ENCODE measurements around the gene MTMR3.

MTMR3 gene

GRCh38 chr22:30045901-30046715 is 163.1 kb downstream of the MTMR3 start:
- Histone ChIP-seq H3K4me3 (ENCODE audit: low read depth, low read length) (no peak overlapping the region), H3K27me3 (no peaks in the 10 kb centered on the region), H3K4me1 (peaks cover 7% of the 10 kb centered on the region), H3K36me3 (no peaks in the 10 kb centered on the region), H3K9me3 (no peaks in the 10 kb centered on the region)
- DNase-seq, result no peak
- TF ChIP-seq CTCF (IDR thresholded peaks at IDR 0.05; ENCODE audit: low read depth, low read length), result no peak

GRCh38 chr22:30046716-30047363 is 163.9 kb downstream of the MTMR3 start:
- no peak for DNase-seq
- H3K9me3 ChIP-seq, result no peaks in the 10 kb centered on the region
- H3K36me3 ChIP-seq, result no peaks in the 10 kb centered on the region
- no peaks in the 10 kb centered on the region for H3K27me3 ChIP-seq
- no peak for TF ChIP-seq CTCF (IDR thresholded peaks at IDR 0.05; ENCODE audit: low read depth, low read length)
- H3K4me1 ChIP-seq, result peaks cover 7% of the 10 kb centered on the region
- H3K4me3 ChIP-seq (ENCODE audit: low read depth, low read length), result no peak overlapping the region

GRCh38 chr22:30047364-30047738 is 164.4 kb downstream of the MTMR3 start:
- H3K4me3 ChIP-seq (ENCODE audit: low read depth, low read length), result no peak overlapping the region
- no peak for TF ChIP-seq CTCF (IDR thresholded peaks at IDR 0.05; ENCODE audit: low read depth, low read length)
- H3K4me1 ChIP-seq, result peaks cover 7% of the 10 kb centered on the region
- H3K36me3 ChIP-seq, result no peaks in the 10 kb centered on the region
- no peak for DNase-seq
- no peaks in the 10 kb centered on the region for H3K9me3 ChIP-seq
- no peaks in the 10 kb centered on the region for H3K27me3 ChIP-seq

GRCh38 chr22:30048681-30049080 is 165.7 kb downstream of the MTMR3 start:
- TF ChIP-seq CTCF (IDR thresholded peaks at IDR 0.05; ENCODE audit: low read depth, low read length), result no peak
- Histone ChIP-seq H3K27me3 (no peaks in the 10 kb centered on the region), H3K4me3 (ENCODE audit: low read depth, low read length) (no peak overlapping the region), H3K4me1 (peaks cover 8% of the 10 kb centered on the region), H3K9me3 (no peaks in the 10 kb centered on the region), H3K36me3 (no peaks in the 10 kb centered on the region)
- DNase-seq, result no peak

DNA sequence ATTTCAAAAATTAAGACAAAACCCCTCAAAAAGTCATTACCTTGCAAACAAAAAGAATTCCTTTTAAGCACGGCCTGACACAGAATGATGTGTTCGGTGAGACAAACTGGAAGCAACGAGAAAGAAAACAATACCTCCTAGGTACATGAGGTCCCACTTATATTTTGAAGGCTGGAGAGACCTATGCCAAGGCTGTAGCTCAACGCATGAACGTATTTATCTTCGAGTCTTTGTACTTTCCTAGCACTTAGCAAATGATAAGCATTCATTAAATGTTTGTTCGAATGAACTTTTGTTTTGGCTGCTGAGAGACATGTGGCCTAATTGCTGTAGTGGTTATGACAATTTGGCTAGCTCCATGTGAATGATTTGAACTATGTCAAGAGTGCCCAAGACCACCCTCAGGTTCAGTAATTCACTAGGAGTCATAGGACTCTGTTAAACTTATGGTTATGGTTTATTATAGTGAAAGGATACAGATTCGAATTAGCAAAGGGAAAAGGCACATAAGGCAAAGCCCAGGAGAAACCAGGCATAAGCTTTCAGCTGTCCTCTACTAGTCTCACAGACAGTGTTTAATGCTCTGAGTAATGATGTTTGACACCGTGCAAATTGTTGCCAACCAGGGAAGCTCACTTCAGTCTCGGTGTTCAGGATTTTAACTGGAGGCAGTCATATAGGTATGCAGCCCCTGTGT is 171.2 kb downstream of the MTMR3 start:
- Histone ChIP-seq H3K9me3 (no peaks in the 10 kb centered on the region), H3K4me1 (peaks cover 10% of the 10 kb centered on the region), H3K36me3 (no peaks in the 10 kb centered on the region; the same call in 1 of the 2 replicates), H3K27me3 (no peaks in the 10 kb centered on the region), H3K4me3 (ENCODE audit: low read depth, low read length) (no peak overlapping the region)
- peak; percentile 35 for DNase-seq
- TF ChIP-seq CTCF (IDR thresholded peaks at IDR 0.05; ENCODE audit: low read depth, low read length), result no peak

GRCh38 chr22:30054764-30055069 is 171.7 kb downstream of the MTMR3 start:
- no peak overlapping the region for H3K4me3 ChIP-seq (ENCODE audit: low read depth, low read length)
- DNase-seq, result peak; percentile 47
- no peaks in the 10 kb centered on the region; the same call in 1 of the 2 replicates for H3K36me3 ChIP-seq
- peaks cover 10% of the 10 kb centered on the region for H3K4me1 ChIP-seq
- no peaks in the 10 kb centered on the region for H3K27me3 ChIP-seq
- TF ChIP-seq CTCF (IDR thresholded peaks at IDR 0.05; ENCODE audit: low read depth, low read length), result no peak
- H3K9me3 ChIP-seq, result no peaks in the 10 kb centered on the region
